Thymus (tissue), 11 donors: ENCODE results near the gene BEAN1. TPM values are rescaled to one million over a fixed set of nuclear protein-coding genes. Genes with fewer than 3 reads are reported as not detected.
A peak's percentile ranks its signal among the peaks of the same experiment; 100 is the strongest.

Experiments used
- DNase-seq, 9 donors: peaks; one replicate each; pipeline ENCODE4 v3.0.0-alpha.2; 2013; ENCODE audit warnings: low spot score in 9 of 9, low read depth in 6 of 9, missing footprints in 1 of 9
- H3K27ac ChIP-seq, 2 donors: one replicate each; pipeline ENCODE4 v1.5.1; 2013; ENCODE audit warnings: control low read depth in 1 of 2, low read depth in 1 of 2, low read length in 1 of 2, mild to moderate bottlenecking in 1 of 2, moderate library complexity in 1 of 2
- H3K27me3 ChIP-seq, 2 donors: one replicate each; pipeline ENCODE4 v1.5.1; 2013; ENCODE audit warnings: low read length in 1 of 2; ENCODE audit not compliant: control insufficient read depth in 2 of 2, insufficient read depth in 1 of 2
- H3K36me3 ChIP-seq, 2 donors: one replicate each; pipeline ENCODE4 v1.5.1; 2013; ENCODE audit warnings: low read length in 1 of 2, mild to moderate bottlenecking in 1 of 2, moderate library complexity in 1 of 2; ENCODE audit not compliant: control insufficient read depth in 2 of 2, insufficient read depth in 2 of 2
- H3K4me1 ChIP-seq, 2 donors: one replicate each; pipeline ENCODE4 v1.5.1; 2013; ENCODE audit warnings: low read length in 2 of 2; ENCODE audit not compliant: control insufficient read depth in 2 of 2, insufficient read depth in 2 of 2
- H3K4me3 ChIP-seq, 2 donors: one replicate each; pipeline ENCODE4 v1.5.1; 2013; ENCODE audit warnings: low read length in 2 of 2, control low read depth in 1 of 2, mild to moderate bottlenecking in 1 of 2
- H3K9me3 ChIP-seq, 2 donors: one replicate each; pipeline ENCODE4 v1.5.1; 2013; ENCODE audit warnings: low read length in 1 of 2, mild to moderate bottlenecking in 1 of 2; ENCODE audit not compliant: control insufficient read depth in 2 of 2, insufficient read depth in 1 of 2
- WGBS: extraction: QIAGEN DNeasy Blood & Tissue Kit; methylation state at CpG from one replicate; pipeline ENCODE4 v1.1.7; 2013; 5-methylcytosine and 5-hydroxymethylcytosine counted together
- polyA plus RNA-seq: library from polyadenylated mRNA; stranded (reverse); fragments of 200-250 nt; gene quantifications from one replicate; pipeline ENCODE4 v1.2.3, GENCODE V29; 2013
- total RNA-seq: library from RNA; stranded (reverse); fragments of 120-200 nt; gene quantifications from one replicate; pipeline ENCODE4 v1.2.4, GENCODE V29; 2013
- donor health status: healthy.

The BEAN1 gene
- total and polyA plus RNA-seq, 2 donors, result 0.05 to 0.25 TPM

- DNase-seq, result no peak
- Histone ChIP-seq H3K27me3 (peaks cover 60 to 81% of the 10 kb centered on the region in 2 donors), H3K27ac (no peak overlapping the region), H3K36me3 (no peaks in the 10 kb centered on the region), H3K4me3 (peak overlapping the region in 1 of 2 donors; percentile 46), H3K4me1 (peaks cover 0 to 3% of the 10 kb centered on the region in 2 donors), H3K9me3 (peaks cover 0 to 5% of the 10 kb centered on the region in 2 donors)
- 11% methylated on average over 56 of the region's 56 CpGs for WGBS
Measured at GRCh38 chr16:66426112-66427035, 721 bp upstream of the BEAN1 start.

GRCh38 chr16:66427871-66428681, 981 bp downstream of the BEAN1 start:
- Histone ChIP-seq H3K4me3 (no peak overlapping the region), H3K9me3 (peaks cover 0 to 5% of the 10 kb centered on the region in 2 donors), H3K4me1 (peaks cover 0 to 3% of the 10 kb centered on the region in 2 donors), H3K36me3 (no peaks in the 10 kb centered on the region), H3K27me3 (peaks cover 60 to 85% of the 10 kb centered on the region in 2 donors), H3K27ac (no peak overlapping the region)
- 5% methylated on average over 40 of the region's 40 CpGs for WGBS
- no peak for DNase-seq

GRCh38 chr16:66428682-66429251, 1.7 kb downstream of the BEAN1 start:
- Histone ChIP-seq H3K4me1 (peaks cover 0 to 3% of the 10 kb centered on the region in 2 donors), H3K27ac (no peak overlapping the region), H3K4me3 (no peak overlapping the region), H3K36me3 (no peaks in the 10 kb centered on the region), H3K27me3 (peaks cover 60 to 85% of the 10 kb centered on the region in 2 donors), H3K9me3 (peaks cover 0 to 5% of the 10 kb centered on the region in 2 donors)
- WGBS, result 32% methylated on average over 11 of the region's 11 CpGs
- DNase-seq, result no peak

DNA sequence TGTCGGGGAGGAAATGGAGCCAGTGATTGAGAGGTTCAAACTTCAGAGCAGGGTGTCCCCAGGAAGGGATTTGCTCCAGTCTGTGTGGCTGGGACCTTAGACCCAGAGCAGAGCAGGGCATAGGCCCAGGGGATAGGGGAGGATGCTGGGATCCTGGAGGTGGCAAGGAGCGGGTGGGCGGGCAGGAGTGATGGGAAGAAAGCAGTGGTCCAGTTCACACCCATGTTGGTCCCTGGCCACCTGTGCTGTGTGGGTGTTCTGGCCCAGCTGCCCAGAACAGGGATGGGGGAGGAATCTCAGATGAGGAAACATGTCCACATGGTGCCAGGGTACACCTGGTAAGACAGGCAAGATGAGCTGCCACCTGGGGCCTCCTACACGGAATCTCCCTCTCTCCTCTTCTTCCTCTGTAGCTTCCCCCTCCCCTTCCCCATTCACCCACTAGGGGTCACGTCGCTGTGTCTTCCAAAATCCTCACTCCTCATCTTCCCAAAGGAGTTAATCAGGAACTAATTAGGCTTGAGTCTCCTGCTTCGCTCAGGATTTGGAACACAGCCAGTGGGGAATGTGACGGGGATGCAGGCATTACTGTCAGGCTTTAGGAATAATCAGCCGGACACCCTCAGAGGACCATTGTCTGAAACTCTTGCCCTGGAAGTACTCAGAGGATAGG, 2.3 kb downstream of the BEAN1 start:
- Histone ChIP-seq H3K4me3 (no peak overlapping the region), H3K36me3 (no peaks in the 10 kb centered on the region), H3K4me1 (peaks cover 0 to 3% of the 10 kb centered on the region in 2 donors), H3K27ac (no peak overlapping the region), H3K27me3 (peaks cover 58 to 80% of the 10 kb centered on the region in 2 donors), H3K9me3 (peaks cover 0 to 5% of the 10 kb centered on the region in 2 donors)
- 60% methylated on average over 9 of the region's 9 CpGs for WGBS
- DNase-seq, result no peak

- Histone ChIP-seq H3K9me3 (peaks cover 0 to 5% of the 10 kb centered on the region in 2 donors), H3K27ac (no peak overlapping the region), H3K4me1 (peaks cover 0 to 3% of the 10 kb centered on the region in 2 donors), H3K36me3 (no peaks in the 10 kb centered on the region), H3K4me3 (no peak overlapping the region), H3K27me3 (peaks cover 51 to 80% of the 10 kb centered on the region in 2 donors)
- no peak for DNase-seq
- WGBS, result 71% methylated on average over 3 of the region's 3 CpGs
Measured at GRCh38 chr16:66430214-66430613, 3.1 kb downstream of the BEAN1 start.

GRCh38 chr16:66431760-66432159, 4.7 kb downstream of the BEAN1 start:
- Histone ChIP-seq H3K36me3 (no peaks in the 10 kb centered on the region), H3K4me3 (no peak overlapping the region), H3K27me3 (peaks cover 35 to 65% of the 10 kb centered on the region in 2 donors), H3K4me1 (peaks cover 0 to 3% of the 10 kb centered on the region in 2 donors), H3K27ac (no peak overlapping the region), H3K9me3 (no peaks in the 10 kb centered on the region)
- no peak for DNase-seq
- WGBS, result 94% methylated on average over 8 of the region's 8 CpGs

DNA sequence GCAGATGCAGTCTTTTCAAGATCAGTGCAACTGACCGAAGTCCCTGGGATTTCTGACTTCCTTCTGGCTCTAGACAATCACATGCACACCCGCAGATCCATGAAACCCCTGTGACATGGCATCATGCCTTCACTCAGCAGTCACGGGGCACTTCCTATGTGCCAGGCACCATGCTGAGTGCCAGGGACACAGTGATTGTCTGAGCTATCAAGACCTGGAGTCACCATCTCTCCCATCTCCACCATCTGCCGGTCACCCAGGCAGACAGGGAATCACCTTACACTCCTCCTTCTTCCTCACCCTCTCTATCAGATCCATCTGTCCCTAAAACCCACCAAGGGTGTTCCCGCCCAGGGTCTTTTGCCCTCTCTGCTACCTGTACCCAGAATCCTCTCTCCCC, 5.3 kb downstream of the BEAN1 start:
- Histone ChIP-seq H3K4me3 (no peak overlapping the region), H3K36me3 (no peaks in the 10 kb centered on the region), H3K4me1 (peaks cover 0 to 3% of the 10 kb centered on the region in 2 donors), H3K27ac (no peak overlapping the region), H3K9me3 (no peaks in the 10 kb centered on the region), H3K27me3 (peaks cover 29 to 66% of the 10 kb centered on the region in 2 donors)
- 91% methylated on average over 5 of the region's 5 CpGs for WGBS
- no peak for DNase-seq

- 86% methylated on average over 9 of the region's 9 CpGs for WGBS
- Histone ChIP-seq H3K4me1 (no peaks in the 10 kb centered on the region), H3K27me3 (peaks cover 6 to 52% of the 10 kb centered on the region in 2 donors), H3K9me3 (no peaks in the 10 kb centered on the region), H3K27ac (no peak overlapping the region), H3K36me3 (no peaks in the 10 kb centered on the region), H3K4me3 (no peak overlapping the region)
- no peak for DNase-seq
Measured at GRCh38 chr16:66434619-66435430, 7.7 kb downstream of the BEAN1 start.
